SJSA1 (cell line): Measurements from ENCODE around the gene NEU2. TPM values are rescaled to one million over a fixed set of nuclear protein-coding genes. Genes with fewer than 3 reads are reported as not detected.
"Not testable (repeated sequence)": the region's sequence is repeated elsewhere in the genome, so short reads cannot be mapped to it uniquely, and the experiment has no call there.

Experiments used
- DNase-seq, 2 experiments: peaks; one replicate each; pipeline ENCODE4 v3.0.0-alpha.2; 2015 to 2020; ENCODE audit warnings: low spot score in 2 of 2, low read depth in 1 of 2
- H3K27ac ChIP-seq: fragments of 250-450 bp; sonication (Bioruptor Pico); 2 replicates; pipeline ENCODE4 v1.5.1; 2020; ENCODE audit warnings: mild to moderate bottlenecking, moderate library complexity
- H3K27me3 ChIP-seq: fragments of 250-450 bp; sonication (Bioruptor Pico); replicated peaks from 2 replicates; pipeline ENCODE4 v1.5.1; 2020; ENCODE audit warnings: mild to moderate bottlenecking, moderate library complexity
- H3K36me3 ChIP-seq: fragments of 250-450 bp; sonication (Bioruptor Pico); 2 replicates; pipeline ENCODE4 v1.5.1; 2020; ENCODE audit warnings: mild to moderate bottlenecking
- H3K4me1 ChIP-seq: fragments of 250-450 bp; sonication (Bioruptor Pico); replicated peaks from 2 replicates; pipeline ENCODE4 v1.6.1; 2021; ENCODE audit warnings: mild to moderate bottlenecking
- H3K4me3 ChIP-seq: fragments of 250-450 bp; sonication (Bioruptor Pico); 2 replicates; pipeline ENCODE4 v1.5.1; 2020; ENCODE audit warnings: mild to moderate bottlenecking
- H3K9me3 ChIP-seq: fragments of 250-450 bp; sonication (Bioruptor Pico); replicated peaks from 2 replicates; pipeline ENCODE4 v1.5.1; 2020; ENCODE audit warnings: mild to moderate bottlenecking
- total RNA-seq: library from RNA; depleted of rRNA; stranded (reverse); fragments of >200 nt; shearing (Covaris generic); gene quantifications from 2 replicates; pipeline ENCODE4 v1.2.3, GENCODE V29; 2014

Gene NEU2
- total RNA-seq, 1 experiment from 2014 or later, result not detected

DNA sequence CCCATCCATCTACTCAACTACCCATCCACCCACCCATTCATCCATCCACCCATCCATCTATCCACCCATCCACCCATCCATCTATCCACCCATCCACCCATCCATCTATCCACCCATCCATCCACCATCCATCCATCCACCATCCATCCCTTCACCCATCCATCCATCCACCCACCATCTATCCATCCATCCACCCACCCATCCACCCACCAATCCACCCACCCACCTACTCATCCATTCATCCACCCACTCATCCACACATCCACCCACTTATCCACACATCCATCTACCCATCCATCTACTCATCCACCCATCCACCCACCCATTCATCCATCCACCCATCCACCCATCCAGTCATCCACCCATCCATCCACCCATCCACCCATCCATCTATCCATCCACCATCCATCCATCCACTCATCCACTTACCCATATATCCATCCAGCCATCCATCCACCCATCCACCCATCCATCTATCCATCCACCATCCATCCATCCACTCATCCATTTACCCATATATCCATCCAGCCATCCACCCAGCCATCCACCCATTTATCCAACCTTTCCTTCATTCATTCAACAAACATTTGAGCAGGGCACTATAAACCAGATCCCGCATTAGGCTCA lies 17.3 kb upstream of the NEU2 start:
- no peak overlapping the region for H3K4me3 ChIP-seq
- no peaks in the 10 kb centered on the region for H3K4me1 ChIP-seq
- peak in 1 of 2 experiments; percentile 20 for DNase-seq
- H3K9me3 ChIP-seq, result no peaks in the 10 kb centered on the region
- no peaks in the 10 kb centered on the region for H3K27me3 ChIP-seq
- no peaks in the 10 kb centered on the region for H3K36me3 ChIP-seq
- H3K27ac ChIP-seq, result no peak overlapping the region

DNA sequence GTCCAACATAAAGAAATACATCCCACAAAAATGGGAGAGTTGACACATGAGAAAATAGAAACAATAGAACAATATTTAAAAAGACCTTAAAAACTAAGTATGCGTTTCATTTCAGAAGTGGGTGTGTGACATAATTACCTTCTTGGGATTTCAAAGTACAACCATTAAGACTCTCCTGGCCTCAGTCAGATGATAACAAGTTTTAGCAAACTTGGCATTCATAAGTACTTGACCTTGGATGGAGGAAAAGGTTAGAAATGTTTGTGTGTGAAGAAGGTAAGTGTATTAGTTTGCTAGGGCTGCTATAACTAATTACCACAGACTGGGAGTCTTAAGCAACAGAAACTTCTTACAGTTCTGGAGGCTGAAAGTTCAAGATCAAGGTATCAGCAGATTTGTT lies 14.5 kb upstream of the NEU2 start:
- Histone ChIP-seq H3K9me3 (no peaks in the 10 kb centered on the region), H3K27me3 (no peaks in the 10 kb centered on the region), H3K36me3 (no peaks in the 10 kb centered on the region), H3K4me1 (no peaks in the 10 kb centered on the region), H3K4me3 (no peak overlapping the region), H3K27ac (no peak overlapping the region)
- no peak for DNase-seq

DNA sequence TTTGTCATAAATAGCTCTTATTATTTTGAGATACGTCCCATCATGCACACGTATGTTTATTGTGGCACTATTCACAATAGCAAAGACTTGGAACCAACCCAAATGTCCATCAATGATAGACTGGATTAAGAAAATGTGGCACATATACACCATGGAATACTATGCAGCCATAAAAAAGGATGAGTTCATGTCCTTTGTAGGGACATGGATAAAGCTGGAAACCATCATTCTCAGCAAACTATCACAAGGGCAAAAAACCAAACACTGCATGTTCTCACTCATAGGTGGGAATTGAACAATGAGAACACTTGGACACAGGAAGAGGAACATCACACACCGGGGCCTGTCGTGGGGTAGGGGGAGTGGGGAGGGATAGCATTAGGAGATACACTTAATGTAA lies 12.9 kb upstream of the NEU2 start:
- DNase-seq, H3K9me3 ChIP-seq, H3K27me3 ChIP-seq, H3K36me3 ChIP-seq, H3K27ac ChIP-seq, H3K4me1 ChIP-seq, H3K4me3 ChIP-seq: not testable (repeated sequence)

DNA sequence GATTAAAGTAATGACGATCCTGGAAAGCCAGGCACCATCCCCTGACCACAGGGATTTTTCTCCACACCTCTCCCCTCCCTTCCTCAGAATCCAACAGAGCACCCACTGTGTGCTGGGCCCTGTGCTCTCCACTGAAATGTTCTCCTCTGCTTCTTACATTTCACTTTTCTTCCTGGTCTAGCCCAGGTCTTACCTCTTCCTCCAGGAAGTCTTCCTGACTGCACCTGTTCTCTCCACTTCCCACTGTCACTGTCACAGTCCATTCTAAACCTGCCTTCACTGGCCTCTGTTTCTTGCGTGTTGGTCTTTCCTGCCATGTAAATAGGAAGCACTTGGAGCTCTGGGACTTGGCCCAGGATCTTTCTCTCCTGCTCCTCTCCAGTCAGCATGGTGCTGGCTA lies 12.0 kb upstream of the NEU2 start:
- H3K9me3 ChIP-seq, result no peaks in the 10 kb centered on the region
- no peak overlapping the region for H3K4me3 ChIP-seq
- H3K4me1 ChIP-seq, result no peaks in the 10 kb centered on the region
- DNase-seq, result no peak
- H3K27ac ChIP-seq, result no peak overlapping the region
- no peaks in the 10 kb centered on the region for H3K27me3 ChIP-seq
- H3K36me3 ChIP-seq, result no peaks in the 10 kb centered on the region

DNA sequence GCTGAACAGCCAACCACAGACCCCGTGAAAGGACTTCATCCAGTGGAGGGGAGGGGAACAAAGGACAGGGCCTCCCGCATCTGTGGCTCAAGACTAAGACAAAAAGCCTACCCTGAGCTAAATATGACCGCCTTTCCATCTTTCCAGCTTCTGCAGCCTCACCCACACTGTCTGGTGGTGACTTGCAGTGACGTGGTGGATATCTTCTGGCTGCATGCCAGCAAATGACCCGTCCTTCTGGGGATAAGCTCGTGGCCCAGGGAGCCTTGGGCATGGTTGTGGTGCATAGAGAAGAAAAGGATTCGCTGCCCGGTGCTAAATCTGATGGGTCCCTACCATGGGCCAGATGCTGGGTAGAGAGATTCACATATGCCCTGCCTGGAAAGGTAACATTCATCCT lies 10.7 kb upstream of the NEU2 start:
- Histone ChIP-seq H3K4me3 (no peak overlapping the region), H3K4me1 (peaks cover 11% of the 10 kb centered on the region), H3K9me3 (no peaks in the 10 kb centered on the region), H3K27ac (no peak overlapping the region), H3K36me3 (no peaks in the 10 kb centered on the region), H3K27me3 (no peaks in the 10 kb centered on the region)
- no peak for DNase-seq

DNA sequence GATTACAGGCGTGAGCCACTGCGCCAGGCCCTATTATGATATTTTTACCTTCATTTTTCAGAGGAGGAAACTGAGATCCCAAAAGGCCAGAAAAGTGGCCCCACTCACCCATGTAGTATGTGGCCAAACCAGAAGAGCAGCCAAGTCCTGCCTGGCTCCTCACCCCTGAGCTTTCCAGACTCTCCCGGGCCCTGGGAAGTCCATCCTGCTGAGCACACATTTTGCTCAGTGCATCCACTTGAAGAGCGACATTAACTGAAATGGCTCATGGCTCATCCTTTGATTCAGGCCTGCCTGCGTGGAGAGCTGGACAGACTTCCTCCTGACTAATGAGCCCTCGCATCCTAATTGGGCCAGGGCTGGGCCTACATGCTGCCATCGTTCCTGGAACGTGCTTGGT lies 9.9 kb upstream of the NEU2 start:
- no peak for DNase-seq
- H3K4me3 ChIP-seq, result no peak overlapping the region
- no peaks in the 10 kb centered on the region for H3K36me3 ChIP-seq
- peaks cover 13% of the 10 kb centered on the region for H3K4me1 ChIP-seq
- H3K9me3 ChIP-seq, result no peaks in the 10 kb centered on the region
- H3K27ac ChIP-seq, result no peak overlapping the region
- H3K27me3 ChIP-seq, result no peaks in the 10 kb centered on the region

DNA sequence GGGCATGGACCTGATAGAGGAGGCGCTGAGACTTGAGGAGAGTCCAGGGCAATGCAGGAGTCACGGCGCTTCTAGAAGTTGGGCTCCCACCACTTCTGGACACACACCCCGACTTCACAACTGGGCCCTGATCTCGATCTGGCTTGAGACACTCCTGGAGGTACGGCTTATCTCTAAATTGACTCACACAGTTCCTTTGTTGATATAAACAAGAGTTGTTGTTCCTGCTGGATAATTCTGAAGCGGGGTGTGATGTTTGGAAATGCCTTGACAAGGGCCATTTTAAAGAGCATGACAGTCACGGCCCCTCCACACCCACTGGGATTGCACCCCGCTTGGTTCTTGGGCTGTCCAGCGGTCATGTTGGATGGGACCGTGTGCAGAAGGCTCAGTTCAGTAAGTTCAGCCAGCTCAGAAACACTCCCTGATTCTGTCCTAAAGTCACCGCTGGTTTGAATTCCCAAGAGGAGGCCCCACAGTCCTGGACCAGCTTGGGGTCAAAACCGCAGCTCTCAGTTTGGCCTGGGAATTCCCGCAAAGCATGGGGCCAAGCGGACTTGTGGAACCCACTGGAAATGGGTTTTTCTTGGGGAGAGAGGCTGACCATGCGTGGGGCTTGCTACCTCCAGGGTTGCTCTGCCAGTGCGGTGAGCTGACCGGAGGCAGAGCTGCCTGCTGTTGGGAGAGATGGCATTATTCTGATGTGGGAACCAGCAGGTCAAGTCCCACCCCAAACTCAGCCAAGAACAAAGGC lies 9.3 kb upstream of the NEU2 start:
- peaks cover 13% of the 10 kb centered on the region for H3K4me1 ChIP-seq
- DNase-seq, result no peak
- H3K9me3 ChIP-seq, result no peaks in the 10 kb centered on the region
- no peak overlapping the region for H3K4me3 ChIP-seq
- no peak overlapping the region for H3K27ac ChIP-seq
- H3K27me3 ChIP-seq, result no peaks in the 10 kb centered on the region
- no peaks in the 10 kb centered on the region for H3K36me3 ChIP-seq

DNA sequence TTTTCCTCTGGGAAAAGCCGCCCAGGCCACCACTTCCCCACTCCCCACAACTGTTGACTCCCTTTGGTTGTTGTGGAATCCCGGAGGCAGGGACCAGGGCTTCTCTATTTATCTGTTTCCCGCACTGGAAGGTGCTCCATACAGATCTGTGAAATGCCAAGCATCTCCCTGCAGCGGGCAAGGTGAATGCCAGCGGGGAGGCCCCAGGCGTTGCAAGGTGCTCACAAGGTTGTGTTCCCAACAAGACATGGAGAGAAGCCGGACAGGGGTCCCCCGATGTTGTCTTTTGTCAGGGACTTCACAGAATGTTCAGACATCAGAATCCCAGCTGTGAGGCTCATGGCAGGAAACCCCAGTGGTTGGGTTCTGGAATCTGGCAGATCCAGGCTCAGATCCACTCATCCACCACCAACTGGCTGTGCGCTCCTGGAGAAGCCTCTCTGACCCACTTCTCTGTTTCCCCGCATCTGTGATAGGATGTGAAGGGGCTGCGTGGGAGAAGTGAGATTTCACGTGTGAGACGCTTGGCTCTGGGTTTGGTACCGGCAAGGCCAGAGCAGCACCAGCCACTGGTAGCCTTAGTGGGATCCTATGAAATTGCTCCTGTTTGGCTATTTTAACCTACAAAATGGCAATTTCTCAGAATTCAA lies 8.6 kb upstream of the NEU2 start:
- Histone ChIP-seq H3K27me3 (no peaks in the 10 kb centered on the region), H3K27ac (no peak overlapping the region), H3K9me3 (no peaks in the 10 kb centered on the region), H3K4me3 (no peak overlapping the region), H3K36me3 (no peaks in the 10 kb centered on the region), H3K4me1 (peaks cover 13% of the 10 kb centered on the region)
- DNase-seq, result no peak

DNA sequence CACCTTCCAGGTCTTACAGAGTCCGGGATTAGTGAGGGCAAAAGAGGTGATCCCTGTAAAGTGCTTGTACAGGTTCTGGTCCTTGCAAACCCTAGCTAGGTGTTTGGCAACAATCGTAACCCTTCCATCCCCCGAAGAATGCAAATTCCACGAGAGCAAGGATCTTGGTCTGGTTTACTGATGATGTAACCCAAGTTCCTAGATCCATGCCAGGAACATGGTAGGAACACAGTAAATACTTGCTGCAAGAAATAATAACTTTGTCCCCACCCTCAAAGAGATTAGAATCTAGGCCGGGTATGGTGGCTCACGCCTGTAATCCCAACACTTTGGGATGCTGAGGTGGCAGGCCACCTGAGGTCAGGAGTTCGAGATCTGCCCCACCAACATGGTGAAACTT lies 6.8 kb upstream of the NEU2 start:
- H3K27me3 ChIP-seq, result no peaks in the 10 kb centered on the region
- no peak for DNase-seq
- H3K4me1 ChIP-seq, result peaks cover 13% of the 10 kb centered on the region
- H3K9me3 ChIP-seq, result no peaks in the 10 kb centered on the region
- H3K4me3 ChIP-seq, result no peak overlapping the region
- H3K27ac ChIP-seq, result no peak overlapping the region
- no peaks in the 10 kb centered on the region for H3K36me3 ChIP-seq

DNA sequence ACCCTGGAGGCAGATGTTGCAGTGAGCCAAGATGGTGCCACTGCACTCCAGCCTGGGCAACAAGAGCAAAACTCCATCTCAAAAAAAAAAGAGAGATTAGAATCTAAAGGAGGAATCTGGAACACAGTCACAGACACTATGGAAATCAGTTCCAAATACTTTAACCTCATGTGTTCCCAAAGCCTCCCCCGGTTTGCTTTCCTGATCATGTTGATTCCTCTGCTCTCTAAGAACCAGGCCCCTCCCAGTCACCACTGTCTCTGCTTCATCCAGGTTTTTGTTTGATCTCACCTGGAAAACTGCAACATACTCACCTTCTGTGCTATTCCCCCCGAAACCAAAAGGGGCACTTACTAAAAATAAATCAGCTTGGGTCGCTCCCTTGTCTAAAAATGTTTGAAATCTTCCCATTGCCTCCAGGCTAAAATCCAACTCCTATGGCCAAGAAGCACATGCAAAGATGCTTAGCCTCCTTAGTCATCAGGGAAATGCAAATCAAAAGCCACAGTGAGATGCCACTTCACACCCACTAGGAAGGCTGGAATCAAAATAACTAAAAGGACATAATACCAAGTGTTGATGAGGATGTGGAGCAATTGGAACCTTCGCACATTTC lies 6.2 kb upstream of the NEU2 start:
- Histone ChIP-seq H3K9me3 (no peaks in the 10 kb centered on the region), H3K27me3 (no peaks in the 10 kb centered on the region), H3K27ac (no peak overlapping the region; the same call in 1 of the 2 replicates), H3K4me3 (no peak overlapping the region), H3K36me3 (no peaks in the 10 kb centered on the region), H3K4me1 (peaks cover 13% of the 10 kb centered on the region)
- DNase-seq, result peak in 1 of 2 experiments; percentile 30

DNA sequence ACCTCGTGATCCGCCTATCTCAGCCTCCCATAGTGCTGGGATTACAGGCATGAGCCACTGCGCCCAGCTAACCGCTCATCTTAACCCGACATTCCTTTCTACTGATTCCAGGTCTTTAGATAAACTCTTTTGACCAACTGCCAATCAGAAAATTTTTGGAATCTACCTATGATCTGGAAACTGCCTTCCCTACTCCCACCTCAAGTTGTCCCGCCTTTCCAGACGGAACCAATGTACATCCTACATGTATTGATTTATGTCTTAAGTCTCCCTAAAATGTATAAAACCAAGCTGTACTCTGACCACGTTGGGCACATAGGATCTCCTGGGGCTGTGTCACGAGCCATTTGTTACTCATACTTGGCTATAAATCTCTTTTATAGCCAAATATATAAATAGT lies 3.2 kb upstream of the NEU2 start:
- DNase-seq, result no peak
- no peaks in the 10 kb centered on the region for H3K9me3 ChIP-seq
- no peak overlapping the region for H3K4me3 ChIP-seq
- no peaks in the 10 kb centered on the region for H3K36me3 ChIP-seq
- no peaks in the 10 kb centered on the region for H3K27me3 ChIP-seq
- no peak overlapping the region for H3K27ac ChIP-seq
- H3K4me1 ChIP-seq, result peaks cover 13% of the 10 kb centered on the region

DNA sequence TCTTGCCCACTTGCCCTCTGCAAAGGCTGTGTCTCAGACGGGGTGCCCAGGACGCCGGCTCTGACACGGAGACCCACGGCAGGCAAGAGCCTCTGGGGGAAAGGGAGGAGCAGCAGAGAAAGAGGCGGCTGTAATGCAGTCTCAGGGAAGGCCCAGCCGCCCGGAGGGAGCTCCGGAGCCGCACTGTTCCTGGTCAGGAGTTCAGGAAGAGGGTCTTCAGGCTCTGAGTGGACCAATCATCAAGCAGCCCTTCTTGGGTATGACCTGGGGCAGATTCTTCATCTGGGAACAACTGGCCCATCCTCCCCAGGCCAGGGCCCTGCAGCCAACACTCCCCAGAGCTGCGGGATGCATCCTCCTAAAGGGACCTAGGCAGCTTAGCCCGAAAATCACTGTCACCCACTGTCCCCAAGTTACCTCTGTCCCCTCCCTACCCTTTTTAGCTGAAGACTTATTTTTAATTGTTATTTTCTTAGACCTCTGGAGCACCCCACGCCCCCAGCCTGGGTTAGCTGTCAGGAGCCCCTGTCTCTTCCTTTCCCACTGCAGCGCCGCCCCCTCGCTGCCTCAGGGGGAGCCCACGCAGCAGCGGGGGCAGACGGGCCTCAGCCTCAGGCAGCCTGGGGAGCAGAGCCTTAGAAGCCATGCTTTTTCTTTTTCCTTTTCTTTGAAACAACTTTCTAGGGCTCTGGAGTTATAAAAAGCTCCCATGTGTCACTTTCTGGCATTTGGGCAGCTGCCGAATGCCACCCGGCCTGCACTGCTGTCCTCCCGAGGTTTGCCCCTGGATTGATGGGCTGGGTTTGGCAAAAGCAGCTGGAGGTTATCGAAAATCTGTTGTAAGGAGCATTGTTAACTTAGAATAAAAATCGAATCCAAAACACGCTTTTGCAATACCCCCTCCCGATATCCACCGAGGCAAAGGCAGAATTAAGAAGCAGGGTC lies 644 bp upstream of the NEU2 start:
- H3K27me3 ChIP-seq, result no peaks in the 10 kb centered on the region
- no peak overlapping the region for H3K4me3 ChIP-seq
- H3K36me3 ChIP-seq, result no peaks in the 10 kb centered on the region
- peaks cover 6% of the 10 kb centered on the region; the same call in 1 of the 2 replicates for H3K9me3 ChIP-seq
- H3K4me1 ChIP-seq, result peaks cover 4% of the 10 kb centered on the region
- no peak for DNase-seq
- H3K27ac ChIP-seq, result no peak overlapping the region

DNA sequence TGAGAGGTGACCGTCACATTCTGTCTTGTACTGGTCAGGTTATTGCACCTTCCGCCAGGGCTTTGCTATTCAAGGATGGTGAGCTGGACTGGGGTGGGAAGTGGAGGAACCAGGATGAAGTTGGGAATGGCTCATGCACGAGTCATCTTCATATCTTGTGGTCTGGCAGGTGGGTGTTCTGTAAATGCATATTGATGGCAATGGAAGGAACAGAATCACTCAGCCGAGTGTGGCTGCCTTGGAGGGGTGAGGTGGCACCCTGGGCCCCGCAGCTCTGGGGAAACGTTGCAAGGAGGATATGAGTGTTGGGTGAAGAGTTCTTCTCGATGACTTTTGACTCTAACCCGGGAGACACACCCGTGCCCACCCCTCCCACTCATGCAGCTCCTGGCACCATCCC lies 1.2 kb downstream of the NEU2 start:
- H3K27ac ChIP-seq, result no peak overlapping the region
- no peak for DNase-seq
- peaks cover 6% of the 10 kb centered on the region; the same call in 1 of the 2 replicates for H3K9me3 ChIP-seq
- H3K36me3 ChIP-seq, result no peaks in the 10 kb centered on the region
- H3K27me3 ChIP-seq, result no peaks in the 10 kb centered on the region
- no peak overlapping the region for H3K4me3 ChIP-seq
- H3K4me1 ChIP-seq, result peaks cover 14% of the 10 kb centered on the region
